HG02981 (cell line): ENCODE results near the gene TMIGD3.
A peak's percentile ranks its signal among the peaks of the same experiment; 100 is the strongest.

Experiments
- ATAC-seq: cut with Tn5 transposase; IDR thresholded peaks from one replicate; pipeline ENCODE4 v1.9.1; 2021; ENCODE audit warnings: mild to moderate bottlenecking, moderate library complexity; ENCODE audit not compliant: unreplicated experiment

The TMIGD3 gene

DNA sequence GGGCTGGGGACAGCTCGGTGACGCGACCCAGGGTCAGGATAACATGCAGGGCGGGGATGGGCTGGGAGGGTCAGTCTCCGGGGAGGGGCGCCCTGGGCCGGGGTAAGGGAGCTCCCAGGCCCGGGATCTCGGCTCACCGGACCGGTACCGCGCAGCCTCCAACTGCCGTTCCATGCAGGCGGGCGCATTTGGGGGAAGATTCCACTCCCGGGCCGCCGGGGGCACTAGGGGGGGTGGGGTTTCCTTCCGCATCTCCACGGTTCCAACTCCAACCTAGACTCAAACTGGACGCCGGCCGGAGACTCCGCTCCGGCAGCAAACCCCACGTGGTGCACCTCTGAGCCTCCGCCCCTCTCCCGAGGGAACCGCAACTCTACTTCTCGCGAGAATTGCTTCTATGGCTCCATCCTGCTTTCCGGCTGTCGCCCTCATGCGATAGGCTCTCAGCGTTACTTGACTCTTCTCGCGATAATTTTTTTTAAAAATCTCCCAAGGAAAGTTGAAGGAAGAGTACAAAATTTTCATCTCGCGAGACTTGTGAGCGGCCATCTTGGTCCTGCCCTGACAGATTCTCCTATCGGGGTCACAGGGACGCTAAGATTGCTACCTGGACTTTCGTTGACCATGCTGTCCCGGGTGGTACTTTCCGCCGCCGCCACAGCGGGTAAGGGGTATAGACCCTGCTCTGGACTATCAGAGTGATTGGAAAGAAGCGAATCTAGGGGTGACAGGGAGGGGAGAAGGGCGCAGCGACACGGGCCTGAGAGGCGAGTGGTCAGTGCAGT lies 54.3 kb downstream of the TMIGD3 start, which contains the start of the genes ATP5PB and WDR77:
TSS of gene ATP5PB (plus strand) at position 547 of the 785 bp plus-strand sequence. CDS start at position 625, 78 bp downstream.
TSS of gene WDR77 (minus strand) at position 339 of the 785 bp plus-strand sequence. CDS start at position 252, 87 bp downstream.
- ATAC-seq = peak; percentile 93

- ATAC-seq = peak; percentile 28
Measured at GRCh38 chr1:111448482-111448917, 54.9 kb downstream of the TMIGD3 start.

DNA sequence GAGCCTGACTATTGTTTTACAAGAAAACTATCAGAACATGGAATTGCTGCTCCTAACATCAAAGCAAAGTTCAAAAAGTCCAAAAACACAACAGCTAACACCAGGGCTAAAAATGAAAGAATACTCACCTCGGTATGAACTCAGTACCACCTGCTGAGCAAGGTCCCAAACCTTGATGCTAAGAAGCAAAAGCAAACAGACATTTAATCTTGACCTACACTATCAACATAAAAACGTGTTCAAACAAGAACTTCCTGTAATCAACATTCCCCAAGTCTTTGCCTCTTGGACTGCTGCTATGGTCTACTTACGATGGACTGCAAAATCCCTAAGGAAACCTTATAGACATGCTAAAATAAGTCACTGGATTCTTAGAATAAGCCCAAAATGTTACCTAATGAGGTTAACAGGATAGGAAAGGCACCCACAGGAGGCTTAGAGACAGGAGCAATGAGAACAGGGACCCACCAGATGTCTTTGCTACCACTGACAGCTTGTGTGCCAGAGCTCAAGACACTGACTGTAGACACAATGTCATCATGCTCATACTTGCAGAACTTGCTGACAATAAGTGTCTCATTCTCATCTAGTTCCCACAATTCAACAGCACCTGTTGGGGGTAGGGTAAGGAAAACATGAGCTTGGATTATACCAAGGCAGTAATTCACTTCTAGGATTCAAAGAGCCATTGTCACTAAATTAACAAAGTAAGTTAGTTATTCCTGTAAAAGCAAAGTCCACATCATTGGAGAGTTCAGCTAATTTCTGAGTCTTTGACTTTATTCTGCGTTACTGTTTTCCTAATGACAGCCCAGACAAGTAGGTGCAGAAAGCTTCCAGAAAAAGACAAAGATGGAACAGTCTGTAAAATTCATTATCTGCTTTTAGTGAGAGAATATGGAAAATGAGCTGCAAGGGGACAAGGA lies 56.2 kb downstream of the TMIGD3 start:
- ATAC-seq = no peak

GRCh38 chr1:111446546-111446945 lies 56.9 kb downstream of the TMIGD3 start:
- no peak for ATAC-seq

DNA sequence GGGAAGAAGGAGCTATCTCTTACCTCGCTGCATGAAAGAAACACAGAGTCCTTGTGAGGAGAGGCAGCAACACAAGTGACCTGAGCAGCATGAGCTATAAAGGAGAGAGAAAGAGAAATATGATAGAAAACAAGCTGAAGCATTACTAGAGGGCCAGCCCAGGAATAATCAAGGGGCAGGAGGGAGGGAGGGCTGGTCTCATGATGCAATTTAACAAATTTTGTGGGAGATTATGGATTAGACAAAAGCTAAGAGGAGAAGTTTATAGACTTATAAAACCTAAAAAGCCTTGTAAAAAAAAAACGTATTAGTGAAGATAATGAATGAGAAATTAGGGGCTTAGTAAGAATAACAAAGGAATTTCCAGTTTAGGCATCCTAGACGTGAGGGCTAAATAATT lies 59.4 kb downstream of the TMIGD3 start:
- no peak for ATAC-seq

- ATAC-seq = no peak
Measured at GRCh38 chr1:111442457-111442856, 61.0 kb downstream of the TMIGD3 start.

DNA sequence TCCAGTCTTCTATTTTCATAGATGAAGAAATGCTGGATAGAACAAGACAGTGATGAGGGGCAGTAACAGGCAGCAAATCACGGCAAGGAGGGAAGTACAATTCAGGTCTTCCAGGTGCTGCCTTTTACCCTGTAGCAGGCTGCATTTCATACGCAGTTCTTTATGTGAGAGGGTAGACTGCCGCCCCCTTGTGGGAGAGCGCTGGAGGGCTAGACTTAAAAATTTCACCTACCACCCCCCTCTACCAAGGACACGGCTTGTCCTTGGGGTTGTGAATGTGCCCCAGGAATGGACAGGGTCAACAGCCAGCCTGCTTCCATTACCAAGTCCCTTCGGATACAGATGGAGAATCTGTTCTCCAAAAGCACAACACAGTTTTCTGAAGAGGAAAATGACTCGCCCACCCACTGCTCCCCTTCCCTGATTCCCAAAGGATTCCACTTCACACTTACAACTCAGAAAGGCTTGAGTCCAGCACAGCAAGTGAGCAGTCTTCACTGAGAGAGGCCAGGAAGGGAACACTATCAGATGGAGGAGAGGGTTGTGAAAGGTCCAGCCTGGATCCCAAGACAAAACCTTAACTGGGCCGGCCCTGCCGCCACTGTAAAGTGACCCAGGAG lies 61.8 kb downstream of the TMIGD3 start:
- no peak for ATAC-seq

- no peak for ATAC-seq
Measured at GRCh38 chr1:111439461-111440351, 63.7 kb downstream of the TMIGD3 start.

DNA sequence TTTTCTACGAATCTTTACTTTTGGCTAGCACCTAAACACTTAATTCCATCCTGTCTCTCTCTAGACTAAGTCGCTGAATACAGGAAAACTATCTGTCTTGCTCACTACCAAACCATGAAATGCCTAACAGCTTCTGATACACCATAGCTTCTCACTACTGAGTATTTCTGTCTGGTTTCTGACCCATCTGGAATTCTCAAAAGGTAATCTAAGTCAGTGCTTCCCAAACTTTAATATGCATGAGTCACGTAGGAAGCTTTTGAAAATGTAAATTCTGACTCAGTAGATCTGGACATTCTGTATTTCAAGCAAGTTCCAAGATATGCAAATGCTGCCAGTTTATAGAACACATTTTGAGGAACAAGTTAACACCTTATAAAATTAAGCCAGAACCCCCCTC lies 66.7 kb downstream of the TMIGD3 start:
- ATAC-seq = no peak
